Effector CD4-positive, alpha-beta T cell (primary cell): ENCODE results near the gene OSCAR. TPM values are rescaled to one million over a fixed set of nuclear protein-coding genes. Genes with fewer than 3 reads are reported as not detected.
A peak's percentile ranks its signal among the peaks of the same experiment; 100 is the strongest.

Experiments used
- DNase-seq: peaks from one replicate; pipeline ENCODE4 v3.0.0-alpha.2; 2020
- total RNA-seq: gene quantifications from one replicate; lab custom pipeline; 2026; lab: John Stamatoyannopoulos, UW

The OSCAR gene
- not detected for total RNA-seq

GRCh38 chr19:54100561-54100960, at the start of gene OSCAR:
OSCAR (minus strand) TSS chr19:54100803; CDS start chr19:54100792, 11 bp downstream.
- DNase-seq: no peak

- no peak for DNase-seq
Measured at GRCh38 chr19:54149021-54149812, 48.6 kb upstream of the OSCAR start.

DNA sequence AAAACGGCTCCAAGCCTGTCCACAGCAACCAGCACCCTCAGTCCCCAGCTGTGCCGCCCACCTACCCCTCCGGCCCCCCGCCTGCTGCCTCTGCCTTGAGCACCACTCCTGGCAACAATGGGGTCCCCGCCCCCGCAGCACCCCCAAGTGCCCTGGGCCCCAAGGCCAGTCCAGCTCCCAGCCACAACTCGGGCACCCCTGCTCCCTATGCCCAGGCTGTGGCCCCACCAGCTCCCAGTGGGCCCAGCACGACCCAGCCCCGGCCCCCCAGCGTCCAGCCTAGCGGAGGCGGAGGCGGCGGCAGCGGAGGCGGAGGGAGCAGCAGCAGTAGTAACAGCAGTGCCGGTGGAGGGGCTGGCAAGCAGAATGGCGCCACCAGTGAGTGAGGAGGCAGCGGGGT, 47.6 kb upstream of the OSCAR start:
- DNase-seq: no peak

- no peak for DNase-seq
Measured at GRCh38 chr19:54147676-54148075, 47.1 kb upstream of the OSCAR start.

DNA sequence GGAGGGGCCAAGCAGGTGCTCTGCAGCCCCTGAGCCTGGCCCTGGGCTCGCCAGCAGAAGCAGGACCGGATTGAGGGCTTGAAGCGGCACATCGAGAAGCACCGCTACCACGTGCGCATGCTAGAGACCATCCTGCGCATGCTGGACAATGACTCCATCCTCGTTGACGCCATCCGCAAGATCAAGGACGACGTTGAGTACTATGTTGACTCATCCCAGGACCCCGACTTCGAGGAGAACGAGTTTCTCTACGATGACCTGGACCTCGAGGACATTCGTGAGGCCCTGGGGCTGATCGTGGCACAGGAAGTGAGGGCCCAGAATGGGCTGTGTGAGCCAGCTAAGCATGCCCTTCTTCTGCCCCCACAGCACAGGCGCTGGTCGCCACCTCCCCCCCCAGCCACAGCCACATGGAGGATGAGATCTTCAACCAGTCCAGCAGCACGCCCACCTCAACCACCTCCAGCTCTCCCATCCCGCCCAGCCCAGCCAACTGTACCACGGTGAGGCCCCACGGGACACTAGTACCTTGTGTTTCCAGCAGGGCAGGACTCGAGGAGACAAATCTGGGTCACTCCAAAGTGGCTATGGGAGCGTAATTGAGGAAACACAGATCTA, 45.0 kb upstream of the OSCAR start:
- no peak for DNase-seq

- no peak for DNase-seq
Measured at GRCh38 chr19:54142166-54142780, 41.7 kb upstream of the OSCAR start.

- DNase-seq: no peak
Measured at GRCh38 chr19:54141356-54141755, 40.8 kb upstream of the OSCAR start.

GRCh38 chr19:54138489-54139256, 38.1 kb upstream of the OSCAR start:
- no peak for DNase-seq

DNA sequence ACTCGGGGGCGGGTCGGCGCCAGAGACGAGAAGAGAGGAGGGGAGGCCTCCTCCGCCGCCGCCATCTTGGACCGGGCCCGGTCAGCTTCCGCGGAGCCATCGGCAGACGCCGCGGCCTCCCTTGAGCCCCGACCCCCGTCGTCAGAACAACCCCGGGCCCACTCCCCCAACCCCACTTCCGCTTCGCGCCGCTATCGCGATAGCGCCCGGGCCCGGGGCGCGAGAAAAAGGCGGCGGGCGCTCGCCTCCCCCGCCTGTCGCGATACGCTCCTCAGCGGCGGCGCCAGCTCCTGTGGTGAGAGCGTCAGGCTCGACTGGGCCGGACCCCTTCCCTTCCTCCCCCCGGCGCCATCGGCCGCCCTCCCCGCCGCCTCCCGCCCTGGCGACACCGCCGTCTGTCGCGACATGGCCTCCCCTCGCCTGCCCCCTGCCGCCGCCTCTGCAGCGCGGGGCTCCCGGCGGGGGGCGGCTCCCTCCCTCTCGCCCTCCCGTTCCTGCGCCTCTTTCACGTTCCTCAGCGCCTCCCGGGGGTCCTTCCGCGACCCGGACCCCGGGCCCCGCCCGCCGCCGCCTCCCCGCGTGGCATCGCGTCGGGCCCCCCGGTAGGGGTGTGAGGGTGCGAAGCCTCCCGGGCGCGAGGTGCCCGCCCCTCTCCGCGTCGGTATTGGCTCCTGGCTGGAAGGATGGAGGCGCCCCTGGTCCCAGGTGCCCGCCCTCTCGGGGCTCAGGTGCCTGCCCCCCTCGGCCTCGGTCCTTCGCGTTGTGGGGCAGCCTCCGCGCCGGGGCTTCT, 37.3 kb upstream of the OSCAR start, which contains the start of gene CNOT3:
Gene CNOT3, plus strand, starts transcription at position 64 of the 790 bp plus-strand sequence. CDS start 5,217 bp downstream, outside the sequence.
- DNase-seq: peak; percentile 31

- DNase-seq: peak; percentile 98
Measured at GRCh38 chr19:54136864-54137698, 36.5 kb upstream of the OSCAR start.

DNA sequence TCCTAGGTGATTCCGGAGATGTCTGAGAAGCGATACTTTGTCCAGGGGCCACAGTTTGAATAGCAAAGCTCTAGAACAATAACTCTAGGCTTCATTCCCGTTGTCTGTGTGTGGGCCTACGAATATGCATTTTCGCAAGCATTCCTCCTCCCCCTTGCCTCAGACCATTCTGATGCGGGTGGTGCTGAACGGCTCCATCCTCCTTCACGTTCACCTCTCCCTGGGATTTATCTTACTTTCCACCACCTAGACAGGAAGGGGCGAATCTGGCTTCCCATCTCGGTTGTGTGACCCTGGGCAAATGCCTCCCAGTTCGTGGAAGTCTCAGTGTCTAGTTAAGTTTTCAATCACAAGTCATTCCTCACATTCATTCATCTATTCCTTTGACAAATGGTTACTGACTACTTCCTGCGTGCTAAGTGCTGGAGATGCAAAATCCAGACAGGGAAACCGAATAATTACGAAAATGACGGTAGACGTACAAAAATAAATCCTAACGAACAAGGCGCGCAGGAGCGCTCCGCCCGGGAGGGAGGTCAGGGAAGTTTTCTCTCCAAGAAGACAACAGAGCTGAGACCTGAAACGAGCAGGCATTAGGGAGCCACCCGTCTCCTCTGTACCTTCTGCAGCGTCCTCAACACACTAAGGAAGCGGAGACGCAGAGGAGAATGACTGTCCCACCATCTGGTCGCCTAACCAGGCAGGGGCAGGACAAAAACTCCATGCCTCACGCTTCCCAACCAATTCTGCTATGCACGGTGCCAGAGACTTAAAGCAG, 35.7 kb upstream of the OSCAR start:
- DNase-seq: no peak

- DNase-seq: no peak
Measured at GRCh38 chr19:54133957-54134590, 33.5 kb upstream of the OSCAR start.

DNA sequence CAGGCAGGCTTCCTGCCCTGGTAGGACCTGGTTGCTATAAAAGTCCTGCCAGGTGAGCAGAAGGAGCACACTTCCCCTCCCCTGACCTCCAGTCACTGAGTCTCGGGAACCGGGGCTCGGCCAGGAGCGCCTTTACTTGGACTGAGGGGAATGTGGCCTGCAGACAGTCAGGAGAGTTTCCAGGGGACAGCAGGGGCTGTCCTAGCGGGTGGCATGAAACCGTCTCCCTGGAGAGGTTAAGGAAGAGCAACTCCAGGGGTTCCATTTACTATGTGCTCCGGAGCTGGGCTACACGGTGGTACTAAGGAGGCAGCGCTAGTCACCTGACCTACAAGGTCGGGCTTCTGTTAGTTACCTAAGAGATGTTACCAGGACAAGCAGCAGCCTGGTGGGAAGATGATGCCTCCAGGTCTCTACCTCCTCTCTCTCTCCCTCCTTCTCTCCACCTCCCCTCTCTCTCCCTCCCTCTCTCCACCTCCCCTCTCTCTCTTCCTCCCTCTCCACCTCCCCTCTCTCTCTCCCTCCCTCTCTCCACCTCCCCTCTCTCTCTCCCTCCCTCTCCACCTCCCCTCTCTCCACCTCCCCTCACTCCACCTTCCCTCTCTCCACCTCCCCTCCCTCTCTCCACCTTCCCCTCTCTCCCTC, 32.8 kb upstream of the OSCAR start:
- DNase-seq: no peak

- DNase-seq: no peak
Measured at GRCh38 chr19:54129617-54129996, 29.0 kb upstream of the OSCAR start.

DNA sequence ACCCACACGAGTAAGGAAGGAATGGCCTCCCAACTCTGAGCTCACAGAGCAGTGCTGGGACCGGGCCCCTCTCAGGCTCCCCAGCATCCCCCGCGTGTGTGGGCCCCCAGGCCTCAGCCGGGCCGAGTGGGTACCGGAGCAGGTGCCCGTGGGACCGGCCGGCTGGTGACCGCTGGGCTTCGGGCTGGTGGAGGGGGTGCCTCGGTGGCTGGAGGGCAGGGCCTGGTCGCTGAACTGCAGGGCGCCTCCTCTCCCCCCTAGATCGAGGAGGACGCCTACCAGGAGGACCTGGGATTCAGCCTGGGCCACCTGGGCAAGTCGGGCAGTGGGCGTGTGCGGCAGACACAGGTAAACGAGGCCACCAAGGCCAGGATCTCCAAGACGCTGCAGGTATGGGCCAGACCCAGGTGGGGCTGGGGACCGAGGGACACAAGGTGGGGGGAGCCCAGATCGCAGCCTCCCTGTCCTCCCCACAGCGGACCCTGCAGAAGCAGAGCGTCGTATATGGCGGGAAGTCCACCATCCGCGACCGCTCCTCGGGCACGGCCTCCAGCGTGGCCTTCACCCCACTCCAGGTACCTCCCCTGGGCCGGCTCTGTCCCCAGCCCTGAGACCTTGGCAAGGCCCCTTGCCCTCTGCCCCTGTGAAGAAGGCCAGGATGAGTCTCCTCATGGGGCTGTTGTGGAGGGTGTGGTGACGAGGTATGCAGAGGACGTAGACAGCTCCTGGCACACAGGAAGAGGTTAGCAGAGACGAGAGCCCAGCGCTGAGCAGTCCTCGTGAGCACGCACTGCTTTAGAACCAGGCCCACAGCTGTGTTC, 28.4 kb upstream of the OSCAR start:
- no peak for DNase-seq

DNA sequence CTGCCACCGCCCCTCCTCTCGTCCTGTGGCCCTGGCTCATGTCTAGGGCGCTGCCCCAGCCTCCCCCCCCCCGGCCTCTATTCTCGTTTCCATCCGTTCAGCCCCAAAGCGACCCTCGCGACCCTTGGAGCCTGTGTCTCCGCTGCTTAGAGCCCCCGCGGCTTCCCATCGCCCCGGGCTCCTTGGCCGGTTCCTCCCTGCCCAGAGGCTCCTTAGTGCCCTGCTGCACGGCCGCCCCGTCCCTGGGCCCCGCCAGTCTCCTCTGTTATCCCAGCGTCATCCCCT, 27.8 kb upstream of the OSCAR start:
- DNase-seq: no peak

- no peak for DNase-seq
Measured at GRCh38 chr19:54127688-54128440, 27.3 kb upstream of the OSCAR start.

- DNase-seq: no peak
Measured at GRCh38 chr19:54125713-54126112, 25.1 kb upstream of the OSCAR start.
